ENCODE measurements around the gene DUSP19.

DUSP19 gene

DNA sequence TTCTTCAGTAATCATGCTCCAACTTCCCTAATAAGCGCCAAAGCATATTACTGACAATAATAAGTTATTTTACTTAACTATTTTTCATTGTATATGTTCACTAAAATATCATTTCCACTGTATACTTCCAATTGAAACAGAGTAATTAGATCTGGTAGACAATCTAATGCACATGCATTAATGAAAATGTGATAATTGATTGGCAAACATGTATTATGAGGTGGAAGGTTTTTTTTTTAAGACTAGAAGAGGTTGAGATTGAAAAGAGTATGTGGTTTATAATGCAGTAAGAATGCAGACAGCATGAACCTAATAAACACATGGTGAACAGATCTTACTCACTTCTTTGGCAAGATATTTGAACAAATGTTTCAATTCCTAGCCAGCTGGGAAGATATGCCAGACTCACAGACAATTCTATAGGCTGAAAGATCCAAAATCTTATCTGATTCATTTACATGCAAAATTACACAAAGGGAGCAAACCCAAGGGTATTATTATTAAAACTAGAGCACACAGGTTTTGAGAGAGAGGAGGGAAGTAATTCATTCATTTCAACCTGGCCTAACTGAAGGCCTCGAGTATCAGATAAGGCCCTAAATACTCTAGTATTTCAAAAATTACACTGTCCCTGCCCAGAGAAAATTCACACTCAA is 43.1 kb upstream of the DUSP19 start:
- Histone ChIP-seq H3K27ac (no peak overlapping the region), H3K4me3 (ENCODE audit: low read depth in 1 of 2, low read length in 1 of 2) (no peak overlapping the region), H3K9me3 (no peaks in the 10 kb centered on the region), H3K36me3 (no peaks in the 10 kb centered on the region), H3K27me3 (peaks cover 100% of the 10 kb centered on the region), H3K4me1 (ENCODE audit: control insufficient read depth in 1 of 2, insufficient read depth in 1 of 2, low read depth in 1 of 2, low read length in 1 of 2) (peaks cover 11 to 19% of the 10 kb centered on the region in 2 experiments)
- no peak for TF ChIP-seq CTCF (IDR thresholded peaks at IDR 0.05)

- Histone ChIP-seq H3K4me3 (ENCODE audit: low read depth in 1 of 2, low read length in 1 of 2) (no peak overlapping the region), H3K27ac (no peak overlapping the region), H3K27me3 (peaks cover 100% of the 10 kb centered on the region)
Measured at GRCh38 chr2:183035954-183036669, 42.4 kb upstream of the DUSP19 start.

GRCh38 chr2:183037074-183037552 is 41.4 kb upstream of the DUSP19 start:
- no peak for TF ChIP-seq CTCF (IDR thresholded peaks at IDR 0.05)
- no peaks in the 10 kb centered on the region for H3K36me3 ChIP-seq
- H3K9me3 ChIP-seq: no peaks in the 10 kb centered on the region
- peaks cover 11 to 19% of the 10 kb centered on the region in 2 experiments for H3K4me1 ChIP-seq (ENCODE audit: control insufficient read depth in 1 of 2, insufficient read depth in 1 of 2, low read depth in 1 of 2, low read length in 1 of 2)
- no peak overlapping the region for H3K27ac ChIP-seq
- peak overlapping the region in 1 of 2 experiments; percentile 59 for H3K4me3 ChIP-seq (ENCODE audit: low read depth in 1 of 2, low read length in 1 of 2)
- H3K27me3 ChIP-seq: peaks cover 100% of the 10 kb centered on the region

More at GRCh38 chr2:183035954-183036669, 42.4 kb upstream of the DUSP19 start:
- Histone ChIP-seq H3K36me3 (no peaks in the 10 kb centered on the region), H3K9me3 (no peaks in the 10 kb centered on the region), H3K4me1 (ENCODE audit: control insufficient read depth in 1 of 2, insufficient read depth in 1 of 2, low read depth in 1 of 2, low read length in 1 of 2) (peaks cover 11 to 19% of the 10 kb centered on the region in 2 experiments)
- no peak for TF ChIP-seq CTCF (IDR thresholded peaks at IDR 0.05)

DNA sequence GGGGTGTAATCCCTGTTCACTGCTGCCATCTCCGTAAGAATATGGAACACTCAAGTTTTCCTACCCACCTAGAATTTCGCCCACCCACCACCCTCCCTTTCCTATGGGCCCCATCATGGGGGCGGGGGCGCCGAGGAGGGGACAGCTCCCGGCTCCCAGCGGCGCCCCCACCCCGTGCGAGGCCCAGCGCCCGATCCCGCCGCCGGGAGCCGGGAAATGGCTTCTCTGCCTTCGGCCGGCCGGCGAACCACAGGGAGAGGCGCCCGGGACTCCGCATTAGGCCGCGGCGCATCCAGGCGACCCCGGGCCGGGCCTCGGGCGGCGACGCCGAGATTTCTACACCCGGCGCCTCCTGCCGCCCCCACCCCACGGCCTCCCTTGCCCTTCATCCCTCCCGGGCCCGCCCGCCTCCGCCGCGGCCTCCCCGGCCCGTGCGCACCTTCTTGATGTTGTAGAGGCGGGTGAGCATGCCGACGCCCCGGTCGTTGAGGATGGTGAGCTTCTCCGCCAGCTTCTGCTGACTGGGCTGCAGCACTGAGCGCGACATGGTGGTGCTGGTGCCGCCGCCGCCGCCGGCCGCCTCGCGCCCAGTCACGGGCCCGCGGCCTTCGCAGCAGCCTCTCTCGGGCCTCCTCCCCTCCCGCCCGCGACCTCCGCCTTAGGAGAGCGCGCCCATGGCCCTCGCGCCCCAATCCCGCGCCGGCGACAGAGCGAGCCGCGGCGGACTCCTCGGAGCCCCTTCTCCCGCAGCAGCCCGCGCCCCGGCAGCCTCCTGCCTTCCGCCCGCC is 40.8 kb upstream of the DUSP19 start:
- no peak overlapping the region for H3K27ac ChIP-seq
- H3K4me1 ChIP-seq (ENCODE audit: control insufficient read depth in 1 of 2, insufficient read depth in 1 of 2, low read depth in 1 of 2, low read length in 1 of 2): peaks cover 11 to 19% of the 10 kb centered on the region in 2 experiments
- H3K9me3 ChIP-seq: no peaks in the 10 kb centered on the region
- H3K27me3 ChIP-seq: peaks cover 100% of the 10 kb centered on the region
- TF ChIP-seq CTCF (IDR thresholded peaks at IDR 0.05): no peak
- H3K4me3 ChIP-seq (ENCODE audit: low read depth in 1 of 2, low read length in 1 of 2): peak overlapping the region; percentile 42 to 59
- H3K36me3 ChIP-seq: no peaks in the 10 kb centered on the region
